Erythroblast (primary cell): ENCODE results near the gene HORMAD2.

ENCODE experiments used
- GATA1 ChIP-seq: IDR thresholded peaks from 2 replicates; pipeline ENCODE4 v1.6.1; 2011; ENCODE audit warnings: low read depth, mild to moderate bottlenecking, control low read depth, low read length, moderate library complexity
- POLR2A ChIP-seq: IDR thresholded peaks from 2 replicates; pipeline ENCODE4 v1.6.1; 2011; ENCODE audit warnings: mild to moderate bottlenecking, low read length

- TF ChIP-seq POLR2A = no peak
- TF ChIP-seq GATA1 = no peak
Measured at GRCh38 chr22:30094804-30095203, 14.5 kb downstream of the HORMAD2 start.
